Fibroblast of pulmonary artery (primary cell): Measurements from ENCODE around the gene ACOT7.
"Not testable (repeated sequence)": the region's sequence is repeated elsewhere in the genome, so short reads cannot be mapped to it uniquely, and the experiment has no call there.

Experiments used
- DNase-seq: peaks from one replicate; pipeline ENCODE4 v3.0.0-alpha.2; 2010; ENCODE audit warnings: low read depth
- H3K4me3 ChIP-seq: replicated peaks from 2 replicates; pipeline ENCODE4 v1.5.1; 2011; ENCODE audit warnings: low read depth, mild to moderate bottlenecking, control low read depth, low read length, moderate library complexity
- CTCF ChIP-seq: IDR thresholded peaks from 2 replicates; pipeline ENCODE4 v1.5.1; 2011; ENCODE audit warnings: mild to moderate bottlenecking, control low read depth, low read length, inconsistent platforms; ENCODE audit errors: missing control alignments

The ACOT7 gene

GRCh38 chr1:6221210-6221784 lies 172.3 kb downstream of the ACOT7 start:
- no peak for TF ChIP-seq CTCF
- no peak for DNase-seq
- no peak overlapping the region for H3K4me3 ChIP-seq

- no peak for TF ChIP-seq CTCF
- no peak overlapping the region for H3K4me3 ChIP-seq
- no peak for DNase-seq
Measured at GRCh38 chr1:6220236-6220635, 173.3 kb downstream of the ACOT7 start.

GRCh38 chr1:6219641-6220040 lies 173.9 kb downstream of the ACOT7 start:
- H3K4me3 ChIP-seq, DNase-seq: not testable (repeated sequence)

GRCh38 chr1:6218375-6219164 lies 175.0 kb downstream of the ACOT7 start:
- DNase-seq, result no peak
- TF ChIP-seq CTCF, result no peak
- no peak overlapping the region for H3K4me3 ChIP-seq
